ENCODE results near the gene P2RX3. TPM values are rescaled to one million over a fixed set of nuclear protein-coding genes. Genes with fewer than 3 reads are reported as not detected.
A peak's percentile ranks its signal among the peaks of the same experiment; 100 is the strongest.

P2RX3 gene
- total and polyA plus RNA-seq, 2 of the 8 experiments (the other 6 are each of a cell fraction or from before 2014, with no cell fraction given): 0.45 to 0.47 TPM

GRCh38 chr11:57324886-57325734, 13.0 kb upstream of the P2RX3 start, which contains the start of gene TNKS1BP1 (continued):
- TF ChIP-seq ATF2 (IDR thresholded peaks at IDR 0.05; ENCODE audit: low read length): no peak
- no peak for TF ChIP-seq CTBP2 (IDR thresholded peaks at IDR 0.05; ENCODE audit: borderline replicate concordance, insufficient read depth, insufficient read length, low read length)
- peak; percentile 48; the same call in 1 of the 2 replicates for TF ChIP-seq SP1 (IDR thresholded peaks at IDR 0.05; ENCODE audit: low read depth, low read length)
- TF ChIP-seq CHD2 (IDR thresholded peaks at IDR 0.05; ENCODE audit: low read length): no peak
- TF ChIP-seq YY1 (IDR thresholded peaks at IDR 0.05; ENCODE audit: low read depth, low read length): peak; percentile 87
- TF ChIP-seq SAP30 (IDR thresholded peaks at IDR 0.05; ENCODE audit: insufficient read depth, insufficient replicate concordance, low read length): peak; percentile 32
- no peak for TF ChIP-seq GABPA (IDR thresholded peaks at IDR 0.05; ENCODE audit: borderline replicate concordance, insufficient read depth, low read length)
- no peak for TF ChIP-seq SIX5 (IDR thresholded peaks at IDR 0.05; ENCODE audit: low read depth, low read length)
- TF ChIP-seq NRF1 (IDR thresholded peaks at IDR 0.05; ENCODE audit: low read depth, low read length): no peak
- TF ChIP-seq POU5F1 (IDR thresholded peaks at IDR 0.05; ENCODE audit: low read depth, low read length): peak; percentile 94
- no peak for TF ChIP-seq SUZ12 (IDR thresholded peaks at IDR 0.05; ENCODE audit: low read length)
- TF ChIP-seq RAD21 (IDR thresholded peaks at IDR 0.05 in 1 of 2, conservative IDR thresholded peaks at IDR 0.05 in 1 of 2; ENCODE audit: low read depth in 2 of 2, low read length in 2 of 2): peak in 1 of 2 experiments; percentile 7; a peak in 1 of 4 replicates
- TF ChIP-seq SRF (IDR thresholded peaks at IDR 0.05; ENCODE audit: low read depth, low read length): no peak
- peak; percentile 70; the same call in 1 of the 2 replicates for TF ChIP-seq JUND (IDR thresholded peaks at IDR 0.05; ENCODE audit: low read length)
- peak; percentile 48 for TF ChIP-seq PHF8 (conservative IDR thresholded peaks at IDR 0.05; ENCODE audit: low read depth, low read length)
- peak; percentile 98 for TF ChIP-seq TAF1 (IDR thresholded peaks at IDR 0.05; ENCODE audit: low read depth, low read length)
- TF ChIP-seq ATF3 (IDR thresholded peaks at IDR 0.05; ENCODE audit: insufficient read depth, low read depth, low read length): no peak
- TF ChIP-seq SIN3A (conservative IDR thresholded peaks at IDR 0.05 in 1 of 2, IDR thresholded peaks at IDR 0.05 in 1 of 2; ENCODE audit: low read depth in 1 of 2, low read length in 2 of 2): peak in 1 of 2 experiments; percentile 62; a peak in 1 of 4 replicates
- peak; percentile 28 for TF ChIP-seq NANOG (IDR thresholded peaks at IDR 0.05; ENCODE audit: insufficient read depth, low read depth, low read length, poor library complexity, severe bottlenecking)
- 0 out of 2 replicates have a peak, but pooled peaks have one; percentile 47 for TF ChIP-seq GTF2F1 (IDR thresholded peaks at IDR 0.05; ENCODE audit: borderline replicate concordance, low read depth, low read length)

Measured in H1 (cell line).